GM18868 (cell line): ENCODE measurements around the gene CSDE1.

Source experiments
- ATAC-seq: cut with Tn5 transposase; IDR thresholded peaks from one replicate; pipeline ENCODE4 v1.9.1; 2021; ENCODE audit warnings: mild to moderate bottlenecking, moderate library complexity; ENCODE audit not compliant: unreplicated experiment

CSDE1 gene

GRCh38 chr1:114668373-114668772 is 89.4 kb downstream of the CSDE1 start:
- ATAC-seq = no peak

GRCh38 chr1:114666954-114667353 is 90.8 kb downstream of the CSDE1 start:
- ATAC-seq = no peak
